HepG2 (cell line): ENCODE measurements around the gene PLIN3. TPM values are rescaled to one million over a fixed set of nuclear protein-coding genes. Genes with fewer than 3 reads are reported as not detected.

Source experiments
- ATAC-seq: fragments of 200-7000 bp; cut with Tn5 transposase; 3 replicates; pipeline ENCODE4 v1.9.1; 2020; ENCODE audit warnings: mild to moderate bottlenecking, moderate library complexity
- BruUV-seq: library from RNA; stranded (reverse); fragments of 400-500 nt; replicated peaks from 2 replicates; lab custom pipeline; 2021; lab: Mats Ljungman, UMichigan
- CTCF ChIA-PET: fragments of 300-600 bp; formaldehyde crosslinking; extraction: SDS; loops from one replicate; lab custom pipeline; 2021; ENCODE audit warnings: low total read pairs, inconsistent platforms, low intra/inter-chr PET ratio; lab: Yijun Ruan, JAX
- POLR2A ChIA-PET: fragments of 350-600 bp; sonication (Branson Sonifier 250); formaldehyde crosslinking; loops from one replicate; lab custom pipeline; 2020; ENCODE audit warnings: antibody characterized with exemption, inconsistent platforms; lab: Yijun Ruan, JAX
- DNase-seq: peaks from one replicate; pipeline ENCODE4 v3.0.0-alpha.2; 2015; ENCODE audit warnings: low spot score
- FAIRE-seq: peaks from 3 replicates; lab custom pipeline; 2011; peaks lifted over from hg19 to GRCh38; lab: Jason Lieb, UNC
- H2AFZ ChIP-seq: one replicate; pipeline ENCODE4 v1.6.1; 2011; ENCODE audit warnings: low read length, inconsistent platforms
- H3K27ac ChIP-seq: fragments of 300-600 bp; 3 replicates; pipeline ENCODE4 v1.8.0; 2011; ENCODE audit warnings: mixed run types, mild to moderate bottlenecking, mixed read lengths, low read length, inconsistent platforms; ENCODE audit not compliant: insufficient read depth; ENCODE audit errors: extremely low read length
- H3K27me3 ChIP-seq, 2 experiments: fragments of 200-600 bp in 1 of 2; 2 replicates in 1 of 2; 3 replicates in 1 of 2; pipeline versions ENCODE4 v1.6.0 to v1.8.0; 2011; ENCODE audit warnings: low read length in 2 of 2, mild to moderate bottlenecking in 2 of 2, moderate library complexity in 2 of 2, inconsistent platforms in 1 of 2; ENCODE audit not compliant: insufficient read depth in 2 of 2, control insufficient read depth in 1 of 2
- H3K36me3 ChIP-seq, 2 experiments: fragments of 200-600 bp in 1 of 2; replicated peaks in 1 of 2; 2 replicates in 1 of 2; 3 replicates in 1 of 2; pipeline versions ENCODE4 v1.5.1 to v1.8.0; 2011; ENCODE audit warnings: low read length in 2 of 2, inconsistent platforms in 1 of 2; ENCODE audit not compliant: insufficient read depth in 2 of 2, control insufficient read depth in 1 of 2
- H3K4me1 ChIP-seq: 2 replicates; pipeline ENCODE4 v1.5.1; 2012; ENCODE audit warnings: low read length, inconsistent platforms; ENCODE audit not compliant: insufficient read depth
- H3K4me2 ChIP-seq: 2 replicates; pipeline ENCODE4 v1.6.0; 2011; ENCODE audit warnings: low read depth, low read length, inconsistent platforms
- H3K4me3 ChIP-seq, 3 experiments: fragments of 200-600 bp in 1 of 3; sonication (generic), shearing (Covaris generic) in 1 of 3; replicated peaks in 1 of 3; 2 replicates each; pipeline ENCODE4 v1.5.1; 2011 to 2016; ENCODE audit warnings: low read length in 3 of 3, inconsistent platforms in 2 of 3, low read depth in 2 of 3, mild to moderate bottlenecking in 2 of 3, control low read depth in 1 of 3, mixed read lengths in 1 of 3; ENCODE audit not compliant: insufficient read depth in 1 of 3
- H3K79me2 ChIP-seq: one replicate; pipeline ENCODE4 v1.6.1; 2011; ENCODE audit warnings: low read length, inconsistent platforms; ENCODE audit not compliant: insufficient read depth
- H3K9ac ChIP-seq: 2 replicates; pipeline ENCODE4 v1.6.0; 2011; ENCODE audit warnings: mild to moderate bottlenecking, low read depth, low read length, inconsistent platforms; ENCODE audit not compliant: insufficient read depth
- H3K9me3 ChIP-seq: 2 replicates; pipeline ENCODE4 v1.5.1; 2012; ENCODE audit warnings: mild to moderate bottlenecking, low read length
- H4K20me1 ChIP-seq: 2 replicates; pipeline ENCODE4 v1.6.0; 2011; ENCODE audit warnings: inconsistent platforms, mild to moderate bottlenecking, low read length, moderate library complexity; ENCODE audit not compliant: insufficient read depth
- CENPX ChIP-seq: sonication (generic); formaldehyde crosslinking; IDR thresholded peaks from 2 replicates; pipeline ENCODE4 v1.9.0; 2021; ENCODE audit warnings: mild to moderate bottlenecking, missing genetic modification reagents, moderate library complexity
- DPF2 ChIP-seq: sonication (generic); formaldehyde crosslinking; IDR thresholded peaks from 2 replicates; pipeline ENCODE4 v1.4.0; 2020; ENCODE audit warnings: mild to moderate bottlenecking, low read depth, missing genetic modification reagents, borderline replicate concordance
- E2F1 ChIP-seq: sonication (generic); formaldehyde crosslinking; IDR thresholded peaks from 2 replicates; pipeline ENCODE4 v1.5.0; 2020; ENCODE audit warnings: missing genetic modification reagents
- FOXO1 ChIP-seq: sonication (generic); formaldehyde crosslinking; IDR thresholded peaks from 2 replicates; pipeline ENCODE4 v1.4.0; 2020; ENCODE audit warnings: missing genetic modification reagents
- KLF11 ChIP-seq: IDR thresholded peaks from 2 replicates; pipeline ENCODE4 v1.6.1; 2016; ENCODE audit warnings: missing compliant biosample characterization
- MAF1 ChIP-seq: sonication (generic); formaldehyde crosslinking; IDR thresholded peaks from 2 replicates; pipeline ENCODE4 v1.5.0; 2020; ENCODE audit warnings: missing genetic modification reagents, borderline replicate concordance
- PHF5A ChIP-seq: IDR thresholded peaks from one replicate; pipeline ENCODE4 v1.6.1; 2018; ENCODE audit warnings: low read depth, missing genetic modification reagents; ENCODE audit not compliant: unreplicated experiment
- SMARCC2 ChIP-seq: fragments of 450-650 bp; IDR thresholded peaks from 2 replicates; pipeline ENCODE4 v1.6.1; 2017; ENCODE audit warnings: antibody characterized with exemption, mild to moderate bottlenecking
- XBP1 ChIP-seq: sonication (generic); formaldehyde crosslinking; IDR thresholded peaks from 2 replicates; pipeline ENCODE4 v1.5.0; 2020; ENCODE audit warnings: missing genetic modification reagents
- YY1 ChIP-seq: IDR thresholded peaks from 2 replicates; pipeline ENCODE4 v1.6.1; 2011; ENCODE audit warnings: low read length, low read depth, moderate library complexity, mild to moderate bottlenecking; ENCODE audit not compliant: insufficient read depth, insufficient replicate concordance
- ZC3H4 ChIP-seq: sonication (generic); formaldehyde crosslinking; IDR thresholded peaks from 2 replicates; pipeline ENCODE4 v1.4.0; 2020; ENCODE audit warnings: missing genetic modification reagents, borderline replicate concordance
- ZNF280B ChIP-seq: sonication (generic); formaldehyde crosslinking; IDR thresholded peaks from 2 replicates; pipeline ENCODE4 v1.5.0; 2020; ENCODE audit warnings: missing genetic modification reagents, mild to moderate bottlenecking, borderline replicate concordance
- ZNF501 ChIP-seq: sonication (generic); formaldehyde crosslinking; IDR thresholded peaks from 2 replicates; pipeline ENCODE4 v1.5.1; 2020; ENCODE audit warnings: mild to moderate bottlenecking, moderate library complexity, missing genetic modification reagents
- WGBS: methylation state at CpG from one replicate; pipeline ENCODE4 v1.1.6; 2017; ENCODE audit warnings: low lambda C conversion rate; 5-methylcytosine and 5-hydroxymethylcytosine counted together
- in situ Hi-C: cut with HindIII; loops from 2 replicates; pipeline ENCODE4 v1.10.0; 2017; ENCODE audit warnings: low pct_unique_long_range_greater_than_20kb; ENCODE audit not compliant: extremely low pct_ligation_motif_present
- intact Hi-C: fragments of 100-400 bp; cut with micrococcal nuclease; formaldehyde crosslinking; loops from one replicate; pipeline ENCODE4 v1.10.0; 2022; ENCODE audit not compliant: unreplicated experiment
- polyA plus RNA-seq, 8 experiments: library from polyadenylated mRNA; depleted of rRNA in 3 of 8; stranded (reverse) in 7 of 8; unstranded in 1 of 8; fragments of >200 nt; fragmentation: Illumina TruSeq in 4 of 8; extraction: Trizol in 4 of 8; gene quantifications; 2 replicates each; pipeline versions ENCODE4 v1.2.1 to v1.2.3, GENCODE V29; 2011 to 2016; ENCODE audit warnings: low read depth in 4 of 8, missing spikeins in 1 of 8, mixed read lengths in 1 of 8; ENCODE audit not compliant: insufficient read depth in 1 of 8
- total RNA-seq, 5 experiments: library from RNA; depleted of rRNA; stranded (reverse); fragments of >200 nt; fragmentation: Illumina TruSeq; extraction: Trizol; gene quantifications; 2 replicates each; pipeline ENCODE4 v1.2.3, GENCODE V29; 2016; ENCODE audit warnings: low read depth in 1 of 5

The PLIN3 gene
- total and polyA plus RNA-seq, 2 of the 13 experiments (the other 11 are each of a cell fraction or from before 2014, with no cell fraction given): 49.3 to 57.9 TPM

GRCh38 chr19:4832776-4833175, 34.7 kb downstream of the PLIN3 start:
- no peaks in the 10 kb centered on the region for H3K27me3 ChIP-seq
- H3K27ac ChIP-seq: no peak overlapping the region
- H3K4me2 ChIP-seq: no peak overlapping the region
- H3K9me3 ChIP-seq: no peaks in the 10 kb centered on the region
- peaks cover 27% of the 10 kb centered on the region for H3K4me1 ChIP-seq
- DNase-seq (no peak), ATAC-seq (no peak), FAIRE-seq (no peak)
- 50% methylated on average over 5 of the region's 5 CpGs for WGBS
- POLR2A ChIA-PET: no interaction called here
- H3K79me2 ChIP-seq: peaks cover 12% of the 10 kb centered on the region
- H3K9ac ChIP-seq: no peak overlapping the region
- no peak for TF ChIP-seq E2F1 (CRISPR knock-in tag)
- TF ChIP-seq CENPX (CRISPR knock-in tag): no peak
- no peak for TF ChIP-seq KLF11
- TF ChIP-seq PHF5A: no peak
- TF ChIP-seq ZNF280B: no peak
- TF ChIP-seq ZC3H4 (CRISPR knock-in tag): no peak
- TF ChIP-seq DPF2: no peak
- TF ChIP-seq YY1: no peak
- no peak for TF ChIP-seq FOXO1 (CRISPR knock-in tag)
- no peak for TF ChIP-seq MAF1
- no peak for TF ChIP-seq ZNF501 (CRISPR knock-in tag)
- no peak for TF ChIP-seq SMARCC2
- no peak for TF ChIP-seq XBP1 (CRISPR knock-in tag)
- no peak overlapping the region for H3K4me3 ChIP-seq
- CTCF ChIA-PET: no interaction called here
- no peak overlapping the region for H2AFZ ChIP-seq
- in situ Hi-C loops: no loop called here
- no TSS peak for BruUV-seq
- intact Hi-C loops: no loop called here
- H4K20me1 ChIP-seq: no peaks in the 10 kb centered on the region
- 0 out of 5 replicates have a peak, but pooled peaks cover 0 to 4% of the 10 kb centered on the region in 2 experiments for H3K36me3 ChIP-seq
